ENCODE measurements around the gene ADCY3. TPM values are rescaled to one million over a fixed set of nuclear protein-coding genes. Genes with fewer than 3 reads are reported as not detected.

Gene ADCY3
- total RNA-seq, 1 experiment from 2014 or later, result 36.8 TPM

GRCh38 chr2:24903161-24904103 lies 16.6 kb downstream of the ADCY3 start:
- no peak for DNase-seq (ENCODE audit: low spot score)

- DNase-seq (ENCODE audit: low spot score), result no peak
These were observed 20.6 kb downstream of the ADCY3 start for GRCh38 chr2:24899361-24899910.

- DNase-seq (ENCODE audit: low spot score), result no peak
These were observed 21.6 kb downstream of the ADCY3 start for GRCh38 chr2:24898122-24899109.

GRCh38 chr2:24894750-24895149 lies 25.3 kb downstream of the ADCY3 start:
- no peak for DNase-seq (ENCODE audit: low spot score)

GRCh38 chr2:24893934-24894333 lies 26.1 kb downstream of the ADCY3 start:
- DNase-seq (ENCODE audit: low spot score), result no peak

GRCh38 chr2:24892928-24893327 lies 27.1 kb downstream of the ADCY3 start:
- DNase-seq (ENCODE audit: low spot score), result no peak

- DNase-seq (ENCODE audit: low spot score), result no peak
These were observed 28.8 kb downstream of the ADCY3 start for GRCh38 chr2:24891201-24891600.

GRCh38 chr2:24889221-24889620 lies 30.8 kb downstream of the ADCY3 start:
- DNase-seq (ENCODE audit: low spot score), result no peak

- DNase-seq (ENCODE audit: low spot score), result no peak
These were observed 31.9 kb downstream of the ADCY3 start for GRCh38 chr2:24888177-24888576.

GRCh38 chr2:24887307-24887874 lies 32.6 kb downstream of the ADCY3 start:
- no peak for DNase-seq (ENCODE audit: low spot score)

GRCh38 chr2:24886691-24887304 lies 33.2 kb downstream of the ADCY3 start:
- no peak for DNase-seq (ENCODE audit: low spot score)

- no peak for DNase-seq (ENCODE audit: low spot score)
These were observed 33.9 kb downstream of the ADCY3 start for GRCh38 chr2:24886126-24886501.

- no peak for DNase-seq (ENCODE audit: low spot score)
These were observed 34.6 kb downstream of the ADCY3 start for GRCh38 chr2:24885221-24886125.

GRCh38 chr2:24883946-24884345 lies 36.1 kb downstream of the ADCY3 start:
- DNase-seq (ENCODE audit: low spot score), result no peak

GRCh38 chr2:24881623-24882022 lies 38.4 kb downstream of the ADCY3 start:
- DNase-seq (ENCODE audit: low spot score), result no peak

- no peak for DNase-seq (ENCODE audit: low spot score)
These were observed 38.9 kb downstream of the ADCY3 start for GRCh38 chr2:24881158-24881557.

- no peak for DNase-seq (ENCODE audit: low spot score)
These were observed 41.7 kb downstream of the ADCY3 start for GRCh38 chr2:24878341-24878740.

GRCh38 chr2:24877646-24878045 lies 42.4 kb downstream of the ADCY3 start:
- no peak for DNase-seq (ENCODE audit: low spot score)

GRCh38 chr2:24877067-24877466 lies 43.0 kb downstream of the ADCY3 start:
- DNase-seq (ENCODE audit: low spot score), result no peak

GRCh38 chr2:24875901-24876300 lies 44.1 kb downstream of the ADCY3 start:
- no peak for DNase-seq (ENCODE audit: low spot score)

Data from A172 (cell line).